NCI-H2196 treated with DMSO at 0.1 percent for 48 hours (cell line): ENCODE data around the gene PAK1.

Experiments
- DNase-seq: peaks from one replicate; lab custom pipeline; 2025; ENCODE audit not compliant: unreplicated experiment; lab: John Stamatoyannopoulos, UW

The PAK1 gene

GRCh38 chr11:77475206-77475605, 1.3 kb upstream of the PAK1 start:
- DNase-seq, result no peak

DNA sequence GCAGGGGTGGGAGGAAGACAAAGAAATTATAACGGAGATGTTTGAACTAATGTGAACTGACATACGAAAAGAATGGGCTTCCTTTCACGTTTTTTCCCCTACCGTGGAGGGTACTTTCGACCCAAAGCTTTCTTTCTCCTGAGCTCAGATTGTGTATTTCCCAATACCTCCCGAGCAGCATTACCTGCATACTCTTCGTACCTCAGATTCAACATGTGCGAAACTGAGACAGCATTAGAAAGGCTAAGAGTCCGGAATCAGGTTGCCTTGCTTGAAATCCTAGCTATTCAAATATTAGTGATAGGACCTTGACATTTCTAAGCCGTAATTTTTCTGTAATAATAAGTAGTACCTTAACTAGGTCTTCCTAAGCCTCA, 778 bp upstream of the PAK1 start:
- DNase-seq, result no peak

DNA sequence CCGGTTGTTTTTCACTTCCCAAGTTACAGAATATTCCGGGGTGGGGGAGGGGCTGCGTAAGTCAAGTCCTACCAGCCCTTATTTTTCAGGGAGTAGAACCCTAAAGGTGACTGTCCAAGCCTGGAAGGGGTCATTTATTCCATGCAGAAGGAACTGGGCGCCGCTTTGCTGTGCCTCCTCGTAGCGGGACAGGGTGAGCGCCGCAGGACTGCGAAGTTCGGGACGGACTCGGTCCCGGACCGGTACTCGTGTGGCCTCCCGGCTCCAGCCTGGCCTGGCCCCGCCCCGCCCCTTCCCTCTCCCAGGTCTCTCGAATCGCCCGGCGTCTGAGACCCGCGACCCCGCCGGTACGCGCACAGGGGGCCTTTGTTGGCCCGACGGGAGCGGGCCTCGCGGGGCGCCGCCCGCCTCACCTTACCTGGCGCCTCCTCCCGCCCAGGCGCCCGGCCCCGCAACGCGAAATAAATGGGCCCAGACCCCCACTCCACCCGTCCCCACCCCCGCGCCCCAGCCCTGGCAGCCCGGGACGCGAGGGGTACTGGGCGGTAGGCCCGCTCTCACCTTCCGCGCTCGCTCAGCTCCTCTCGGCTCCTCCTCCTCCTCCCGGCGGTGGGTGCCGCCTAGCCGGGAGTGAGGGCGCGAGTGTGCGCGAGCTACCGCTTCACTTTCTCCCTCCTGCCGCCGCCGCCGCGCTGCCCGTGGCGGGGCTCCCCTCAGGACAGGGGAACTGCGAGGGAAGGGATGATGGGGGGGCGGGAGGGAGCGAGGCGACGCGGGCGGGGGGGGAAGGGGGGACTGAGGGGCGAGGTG, 698 bp downstream of the PAK1 start:
- DNase-seq, result no peak

GRCh38 chr11:77471558-77472193, 2.2 kb downstream of the PAK1 start:
- no peak for DNase-seq

GRCh38 chr11:77470971-77471370, 2.9 kb downstream of the PAK1 start:
- DNase-seq, result no peak

DNA sequence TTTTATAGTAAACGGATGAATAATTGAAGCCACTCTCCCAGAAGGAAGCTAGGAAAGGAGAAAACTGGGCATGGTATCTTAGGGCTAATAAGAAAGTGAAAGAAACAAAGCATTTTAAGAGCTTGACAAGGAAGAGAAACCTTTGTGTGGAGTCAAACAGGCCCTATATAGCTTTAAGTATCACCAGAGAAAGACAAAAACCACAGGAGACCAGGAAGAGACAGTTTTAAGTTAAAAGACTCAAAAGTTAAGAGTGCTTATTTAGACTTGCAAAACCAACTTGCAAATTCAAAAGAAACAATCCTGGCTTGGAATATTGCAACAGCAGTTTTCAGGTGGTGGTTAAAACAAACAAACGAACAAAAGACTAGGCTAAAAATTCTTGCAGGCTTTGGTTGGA, 3.4 kb downstream of the PAK1 start:
- no peak for DNase-seq

- DNase-seq, result no peak
These were observed 5.4 kb downstream of the PAK1 start for GRCh38 chr11:77468527-77468926.

GRCh38 chr11:77467993-77468392, 5.9 kb downstream of the PAK1 start:
- no peak for DNase-seq

DNA sequence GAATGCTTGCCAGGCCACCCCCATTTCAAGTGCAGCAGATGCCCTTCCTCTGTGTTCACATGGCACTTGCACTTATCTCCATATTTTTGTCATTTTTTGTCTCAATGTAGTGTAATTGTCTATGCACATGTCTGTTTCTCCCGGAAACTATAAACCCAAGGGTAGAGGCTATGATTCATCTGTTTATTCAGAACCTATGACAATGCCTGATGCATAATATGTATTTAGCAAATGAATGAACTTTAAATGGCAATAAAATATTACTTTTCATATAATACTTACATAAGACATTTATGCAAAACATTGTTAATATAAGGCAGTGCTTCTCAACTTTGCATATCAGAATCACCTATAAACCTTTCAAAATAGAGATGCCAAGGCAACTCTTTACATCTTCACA, 6.7 kb downstream of the PAK1 start:
- no peak for DNase-seq

- DNase-seq, result no peak
These were observed 16.6 kb downstream of the PAK1 start for GRCh38 chr11:77457340-77457739.

DNA sequence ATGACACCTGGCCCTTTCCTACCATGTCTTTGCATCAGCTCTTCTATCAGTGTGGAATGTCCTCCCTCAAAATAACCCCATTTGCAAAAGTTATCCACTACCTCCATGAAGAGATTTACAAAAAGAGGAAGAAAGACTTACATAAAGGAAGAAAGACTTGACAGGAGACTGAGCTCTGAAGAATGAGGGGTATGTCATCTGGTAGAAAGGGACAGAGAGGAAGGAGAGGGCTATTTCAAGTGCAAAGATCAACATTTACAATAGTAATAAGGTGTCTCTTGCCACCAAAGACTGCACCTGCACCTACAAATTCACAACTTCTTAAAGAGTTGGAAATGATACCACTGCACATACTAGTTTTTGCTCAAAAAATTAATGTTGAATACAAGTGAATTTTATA, 18.2 kb downstream of the PAK1 start:
- no peak for DNase-seq

DNA sequence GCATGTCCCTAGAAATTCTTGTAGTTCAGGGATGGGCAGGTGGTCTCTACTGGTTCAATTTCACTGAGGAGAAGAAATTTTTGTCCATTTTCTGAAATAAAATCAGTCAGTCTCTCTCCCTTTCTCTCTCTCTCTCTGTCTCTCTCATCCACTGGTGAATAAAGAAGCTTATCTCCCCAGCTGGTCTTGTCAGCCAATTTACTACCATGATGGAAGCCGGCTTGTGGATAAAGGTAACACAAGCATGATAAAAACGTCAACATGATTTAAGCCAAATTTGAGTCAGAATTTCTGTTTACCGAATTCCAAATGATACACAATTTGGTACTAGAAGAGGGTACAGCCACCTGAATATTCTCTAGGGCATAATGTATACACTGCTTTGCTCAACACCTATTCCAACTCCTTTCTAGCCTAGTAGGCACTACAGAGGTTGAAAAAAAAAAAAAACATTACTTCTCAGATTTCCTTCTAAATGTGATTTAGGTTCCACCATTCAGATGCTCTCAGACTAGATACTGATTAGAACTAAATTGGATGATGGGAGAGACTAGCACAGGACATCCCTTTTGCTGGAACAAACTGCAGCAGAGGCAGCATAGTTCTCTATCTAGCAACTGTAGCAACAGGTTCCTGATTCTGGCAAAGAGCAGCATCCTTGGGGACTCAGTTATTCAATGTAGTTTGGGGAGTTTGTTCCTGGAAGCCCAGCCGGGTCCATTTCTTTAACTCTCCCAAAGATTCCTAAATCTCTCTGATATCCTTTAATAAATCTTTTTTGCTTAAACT, 18.8 kb downstream of the PAK1 start:
- no peak for DNase-seq

GRCh38 chr11:77450227-77450626, 23.7 kb downstream of the PAK1 start:
- DNase-seq, result no peak

GRCh38 chr11:77449784-77450183, 24.1 kb downstream of the PAK1 start:
- DNase-seq, result no peak

DNA sequence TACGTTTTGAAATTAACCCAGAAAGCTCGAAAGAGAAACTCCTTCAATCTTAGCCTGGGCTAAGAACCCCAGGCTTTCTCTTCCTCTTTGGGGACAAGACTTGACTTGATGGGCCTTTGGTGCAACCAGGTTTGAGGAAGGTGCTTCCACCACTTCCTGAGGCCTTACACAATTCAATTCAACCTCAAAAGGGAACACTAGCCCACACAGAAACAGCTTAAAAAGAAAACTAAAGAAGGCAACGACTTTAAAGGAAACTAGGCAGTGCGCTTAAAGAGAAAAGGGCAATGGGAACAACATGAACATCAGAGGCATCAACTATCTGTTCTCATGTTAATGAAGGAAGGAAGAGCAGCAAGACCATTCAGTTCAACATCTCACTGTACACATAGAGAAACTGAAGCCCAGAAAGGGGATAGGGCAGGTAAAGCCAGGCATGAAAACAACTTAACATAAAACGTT, 24.8 kb downstream of the PAK1 start:
- no peak for DNase-seq

DNA sequence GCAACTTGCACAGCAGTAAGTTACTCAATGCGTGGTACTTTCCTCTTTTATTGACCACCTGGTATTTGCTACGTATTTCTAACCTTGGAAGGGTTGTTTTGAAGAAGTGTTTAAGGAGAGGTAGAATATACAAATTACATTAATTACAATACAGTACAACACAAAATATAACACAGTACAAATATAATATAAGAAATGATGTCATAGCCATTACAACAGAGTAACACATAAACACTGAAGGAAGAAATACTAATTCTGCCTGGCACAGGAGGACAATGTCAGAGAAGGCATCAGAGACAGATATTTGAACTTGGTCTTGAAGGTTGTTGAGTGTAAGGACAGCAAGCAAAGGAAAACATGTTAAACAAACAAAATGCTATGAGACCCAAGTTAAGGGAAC, 25.6 kb downstream of the PAK1 start:
- DNase-seq, result no peak

- no peak for DNase-seq
These were observed 26.8 kb downstream of the PAK1 start for GRCh38 chr11:77446911-77447629.

GRCh38 chr11:77444261-77444660, 29.6 kb downstream of the PAK1 start:
- no peak for DNase-seq

- DNase-seq, result no peak
These were observed 31.4 kb downstream of the PAK1 start for GRCh38 chr11:77442394-77443053.

- no peak for DNase-seq
These were observed 32.5 kb downstream of the PAK1 start for GRCh38 chr11:77441426-77441825.

- DNase-seq, result no peak
These were observed 33.2 kb downstream of the PAK1 start for GRCh38 chr11:77440678-77441077.
